ENCODE results near the gene GDI1.

The GDI1 gene

GRCh38 chrX:154409222-154409871 is 27.6 kb upstream of the GDI1 start, which contains the start of gene DNASE1L1:
DNASE1L1 (minus strand) TSS chrX:154409254; CDS start chrX:154405568, 3,686 bp downstream.
- no peak for DNase-seq

GRCh38 chrX:154411981-154412340 is 25.0 kb upstream of the GDI1 start:
- peak; percentile 44 for DNase-seq

- DNase-seq = no peak
These were observed 24.5 kb upstream of the GDI1 start for GRCh38 chrX:154412468-154412867.

- no peak for DNase-seq
These were observed 23.8 kb upstream of the GDI1 start for GRCh38 chrX:154413142-154413541.

GRCh38 chrX:154417157-154417556 is 19.8 kb upstream of the GDI1 start:
- no peak for DNase-seq

GRCh38 chrX:154419189-154419588 is 17.8 kb upstream of the GDI1 start:
- no peak for DNase-seq

GRCh38 chrX:154419688-154420401 is 17.1 kb upstream of the GDI1 start:
- no peak for DNase-seq

- no peak for DNase-seq
These were observed 16.6 kb upstream of the GDI1 start for GRCh38 chrX:154420402-154420756.

- DNase-seq = no peak
These were observed 9.8 kb upstream of the GDI1 start for GRCh38 chrX:154426916-154427770.

GRCh38 chrX:154428176-154429171 is 8.5 kb upstream of the GDI1 start, which contains the start of gene ATP6AP1:
ATP6AP1 (plus strand) TSS chrX:154428677; CDS start chrX:154428693, 16 bp downstream.
- DNase-seq = peak; percentile 86

GRCh38 chrX:154429711-154430110 is 7.2 kb upstream of the GDI1 start:
- no peak for DNase-seq

- DNase-seq = no peak
These were observed 6.5 kb upstream of the GDI1 start for GRCh38 chrX:154430479-154430878.

GRCh38 chrX:154430916-154431315 is 6.0 kb upstream of the GDI1 start:
- no peak for DNase-seq

GRCh38 chrX:154431341-154431740 is 5.6 kb upstream of the GDI1 start:
- DNase-seq = no peak

GRCh38 chrX:154432210-154432609 is 4.7 kb upstream of the GDI1 start:
- DNase-seq = no peak

GRCh38 chrX:154433605-154434004 is 3.3 kb upstream of the GDI1 start:
- no peak for DNase-seq

GRCh38 chrX:154434394-154435168 is 2.4 kb upstream of the GDI1 start:
- no peak for DNase-seq

- DNase-seq = no peak
These were observed 1.7 kb upstream of the GDI1 start for GRCh38 chrX:154435171-154435733.

GRCh38 chrX:154436374-154436982 is 476 bp upstream of the GDI1 start:
- DNase-seq = peak; percentile 40
